CD4-positive, alpha-beta T cell (primary cell): ENCODE data around the gene ADGRG1. TPM values are rescaled to one million over a fixed set of nuclear protein-coding genes. Genes with fewer than 3 reads are reported as not detected.

ENCODE experiments used
- ATAC-seq: fragments of 200-7000 bp; cut with Tn5 transposase; one replicate; pipeline ENCODE4 v1.10.0; 2022; ENCODE audit warnings: mild to moderate bottlenecking; ENCODE audit not compliant: poor library complexity
- CTCF ChIA-PET: fragments of 350-600 bp; sonication (Branson Sonifier 250); formaldehyde crosslinking; loops from one replicate; lab custom pipeline; 2021; ENCODE audit warnings: antibody characterized with exemption, inconsistent platforms; lab: Charles Lee
- POLR2A ChIA-PET: fragments of 350-600 bp; sonication (Branson Sonifier 250); formaldehyde crosslinking; loops from one replicate; lab custom pipeline; 2021; ENCODE audit warnings: antibody characterized with exemption, inconsistent platforms; lab: Charles Lee
- DNase-seq, 14 experiments: peaks; one replicate each; pipeline ENCODE4 v3.0.0-alpha.2; 2013 to 2020; ENCODE audit warnings: mixed read lengths in 2 of 14
- H3K27ac ChIP-seq, 2 donors: one replicate each; pipeline versions ENCODE4 v1.5.1 to v1.7.0; 2013; ENCODE audit warnings: low read length in 2 of 2, low read depth in 1 of 2, mild to moderate bottlenecking in 1 of 2
- H3K27me3 ChIP-seq, 2 experiments: 1 replicate in 1 of 2; 2 replicates in 1 of 2; pipeline versions ENCODE4 v1.6.1 to v1.7.0; 2013; ENCODE audit warnings: low read length in 2 of 2, control low read depth in 1 of 2, mild to moderate bottlenecking in 1 of 2, moderate library complexity in 1 of 2; ENCODE audit not compliant: insufficient read depth in 2 of 2, control insufficient read depth in 1 of 2
- H3K36me3 ChIP-seq: one replicate; pipeline ENCODE4 v1.6.1; 2013; ENCODE audit warnings: low read length, control low read depth; ENCODE audit not compliant: insufficient read depth
- H3K4me1 ChIP-seq: one replicate; pipeline ENCODE4 v1.6.1; 2013; ENCODE audit warnings: low read length, control low read depth; ENCODE audit not compliant: insufficient read depth
- H3K4me3 ChIP-seq: one replicate; pipeline ENCODE4 v1.5.1; 2013; ENCODE audit warnings: mild to moderate bottlenecking, low read length, moderate library complexity
- H3K9me3 ChIP-seq, 2 experiments: 1 replicate in 1 of 2; 2 replicates in 1 of 2; pipeline versions ENCODE4 v1.6.1 to v1.7.0; 2013; ENCODE audit warnings: low read length in 2 of 2, mild to moderate bottlenecking in 2 of 2, control low read depth in 1 of 2, moderate library complexity in 1 of 2; ENCODE audit not compliant: control insufficient read depth in 1 of 2, insufficient read depth in 1 of 2
- H3K27ac Mint-ChIP-seq: one replicate; pipeline ENCODE4 v1.8.0; 2020; ENCODE audit warnings: mixed read lengths
- H3K27me3 Mint-ChIP-seq: one replicate; pipeline ENCODE4 v1.8.0; 2021; ENCODE audit warnings: mixed read lengths
- H3K36me3 Mint-ChIP-seq: one replicate; pipeline ENCODE4 v1.8.0; 2021; ENCODE audit warnings: low read depth, mixed read lengths
- H3K4me1 Mint-ChIP-seq: one replicate; pipeline ENCODE4 v1.8.0; 2021; ENCODE audit warnings: low read depth, mixed read lengths
- H3K4me3 Mint-ChIP-seq: one replicate; pipeline ENCODE4 v1.8.0; 2020; ENCODE audit warnings: mild to moderate bottlenecking, mixed read lengths
- H3K9me3 Mint-ChIP-seq: one replicate; pipeline ENCODE4 v1.8.0; 2020; ENCODE audit warnings: mixed read lengths
- CTCF ChIP-seq: fragments of 200-600 bp; IDR thresholded peaks from one replicate; pipeline ENCODE4 v1.8.0; 2022; ENCODE audit warnings: antibody characterized with exemption, mild to moderate bottlenecking
- intact Hi-C, 2 experiments: fragments of 100-400 bp; cut with DNase I in 1 of 2; cut with micrococcal nuclease in 1 of 2; formaldehyde crosslinking; loops; one replicate each; pipeline versions ENCODE4 v1.15.1 to v1.9.0; 2023 to 2025; cut with DNase I, micrococcal nuclease
- total RNA-seq, 174 experiments: library from RNA in 2 of 174; stranded (reverse) in 2 of 174; gene quantifications; one replicate each; pipeline ENCODE4 v1.2.3 and lab custom pipeline; 2021 to 2026

ADGRG1 gene
- total RNA-seq, 2 experiments from 2014 or later = 1.8 to 2.3 TPM

DNA sequence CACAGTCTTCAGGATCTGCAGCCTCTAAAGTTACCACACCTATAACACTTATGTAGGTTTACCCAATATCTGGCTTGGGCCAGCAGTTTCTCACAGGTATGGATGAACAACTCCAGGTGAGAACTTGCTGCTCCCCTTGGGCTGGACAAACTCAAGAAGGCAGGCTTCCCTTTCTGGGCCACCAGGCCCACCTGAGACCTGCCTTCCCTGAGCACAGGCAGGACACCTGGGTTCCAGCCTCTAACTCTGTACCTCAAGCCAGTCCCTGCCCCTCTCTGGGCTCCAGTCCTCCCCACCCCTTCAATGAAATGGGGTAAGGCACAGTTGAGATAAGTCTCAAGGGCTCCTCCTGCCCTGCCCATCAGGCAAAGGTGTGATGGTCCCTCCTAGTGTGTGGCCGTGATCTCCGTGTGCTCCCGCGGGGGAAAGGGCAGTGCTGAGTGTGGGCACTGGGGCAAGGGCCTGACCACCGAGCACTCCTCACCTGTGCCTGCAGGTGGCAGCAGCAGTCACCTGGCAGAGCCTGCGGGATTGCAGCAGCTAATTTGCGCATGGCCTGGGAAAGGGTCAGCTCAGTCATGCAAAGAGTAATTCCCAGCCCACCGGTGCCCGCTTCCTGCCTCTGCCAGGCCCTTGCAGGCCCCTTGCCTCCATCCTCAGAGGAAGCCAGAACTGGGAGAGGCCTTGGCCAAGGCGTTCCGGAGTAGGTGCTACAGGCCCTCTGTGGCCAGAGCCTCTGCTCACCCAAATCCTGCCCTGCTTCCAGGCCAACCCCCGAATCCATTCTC is 28.2 kb upstream of the ADGRG1 start:
- Histone ChIP-seq H3K4me3 (no peak overlapping the region), H3K36me3 (no peaks in the 10 kb centered on the region), H3K9me3 (peaks cover 4 to 7% of the 10 kb centered on the region in 2 experiments), H3K27me3 (no peaks in the 10 kb centered on the region), H3K27ac (no peak overlapping the region), H3K4me1 (peaks cover 41% of the 10 kb centered on the region)
- no peak for ATAC-seq
- no peak overlapping the region for H3K4me3 Mint-ChIP-seq
- ChIA-PET CTCF (interaction anchor here (0.7 to 1.4 kb wide), 3 partner anchors 10 to 24 kb away, joined by 3 to 5 read pairs (median 3); no protein-coding TSS in a partner anchor), POLR2A (no interaction called here)
- intact Hi-C loops = no loop called here
- peak; percentile 55 for TF ChIP-seq CTCF
- peaks cover 26% of the 10 kb centered on the region for H3K4me1 Mint-ChIP-seq
- peak in 6 of 14 experiments; percentile 24 to 61 (median 50) for DNase-seq
- peaks cover 5% of the 10 kb centered on the region for H3K9me3 Mint-ChIP-seq
- H3K36me3 Mint-ChIP-seq = peaks cover 8% of the 10 kb centered on the region
- H3K27me3 Mint-ChIP-seq = no peaks in the 10 kb centered on the region
- peak overlapping the region; percentile 8 for H3K27ac Mint-ChIP-seq

GRCh38 chr16:57600952-57601580 is 27.4 kb upstream of the ADGRG1 start:
- intact Hi-C loops = loop anchor here in 1 of 2 experiments (1.0 kb wide), 1 partner anchor 9 kb away; no protein-coding TSS in a partner anchor
- H3K4me3 ChIP-seq = no peak overlapping the region
- DNase-seq = no peak
- no peaks in the 10 kb centered on the region for H3K27me3 Mint-ChIP-seq
- peak overlapping the region; percentile 88 for H3K27ac Mint-ChIP-seq
- ChIA-PET POLR2A (interaction anchor here (0.6 to 2.6 kb wide), 6 partner anchors 8 to 135 kb away, joined by 3 to 15 read pairs (median 6); partner anchors contain the start of gene KATNB1), CTCF (interaction anchor here (0.7 to 1.9 kb wide), 4 partner anchors 9 to 25 kb away, joined by 3 to 6 read pairs (median 5); no protein-coding TSS in a partner anchor)
- ATAC-seq = no peak
- peaks cover 0 to 7% of the 10 kb centered on the region in 2 experiments for H3K9me3 ChIP-seq
- peak overlapping the region in 1 of 2 donors; percentile 59 for H3K27ac ChIP-seq
- H3K9me3 Mint-ChIP-seq = peaks cover 2% of the 10 kb centered on the region
- H3K4me3 Mint-ChIP-seq = peak overlapping the region; percentile 52
- no peak for TF ChIP-seq CTCF
- H3K4me1 Mint-ChIP-seq = peaks cover 26% of the 10 kb centered on the region
- no peaks in the 10 kb centered on the region for H3K27me3 ChIP-seq
- H3K36me3 Mint-ChIP-seq = peaks cover 4% of the 10 kb centered on the region
- peaks cover 41% of the 10 kb centered on the region for H3K4me1 ChIP-seq
- no peaks in the 10 kb centered on the region for H3K36me3 ChIP-seq

DNA sequence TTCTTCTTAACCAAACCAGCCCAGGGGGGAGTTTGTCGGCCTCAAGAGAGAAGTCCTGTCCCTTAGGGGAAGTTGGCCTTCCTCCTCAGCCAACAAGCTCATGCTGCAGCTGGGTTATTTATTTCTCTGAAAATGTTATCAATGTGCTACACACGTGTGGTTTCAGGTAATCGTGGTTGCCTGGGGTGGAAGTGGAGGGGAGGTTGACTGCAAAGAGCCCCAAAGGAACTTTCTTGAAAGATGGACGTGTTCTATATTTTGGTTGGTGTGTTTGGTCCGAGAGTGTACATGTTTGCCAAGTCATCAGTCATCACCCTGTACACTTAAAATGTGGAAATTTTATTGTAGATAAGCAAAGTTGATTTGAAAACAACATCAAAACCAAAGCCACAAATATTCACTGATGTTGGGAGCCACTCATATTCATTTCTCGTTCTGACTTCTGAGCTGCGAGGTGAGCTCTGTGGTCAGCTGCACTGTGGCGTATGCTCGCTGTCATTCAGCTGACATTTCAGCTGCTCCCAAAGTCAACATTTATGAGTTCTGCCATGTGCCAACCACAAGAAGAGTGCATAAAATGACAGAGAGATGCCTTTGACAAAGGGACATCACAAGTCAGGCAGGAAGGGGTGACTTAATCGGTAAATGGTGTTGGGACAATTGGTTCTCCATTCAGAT is 26.5 kb upstream of the ADGRG1 start:
- ChIA-PET POLR2A (interaction anchor here (1.0 to 2.6 kb wide), 6 partner anchors 9 to 134 kb away, joined by 3 to 15 read pairs (median 6); partner anchors contain the start of gene KATNB1), CTCF (interaction anchor here (0.6 to 1.9 kb wide), 4 partner anchors 11 to 50 kb away, joined by 3 to 6 read pairs (median 4); no protein-coding TSS in a partner anchor)
- intact Hi-C loops = loop anchor here in 1 of 2 experiments (1.0 to 2.0 kb wide), 2 partner anchors 10 to 47 kb away; no protein-coding TSS in a partner anchor
- Mint-ChIP-seq H3K9me3 (peaks cover 2% of the 10 kb centered on the region), H3K4me3 (peak overlapping the region; percentile 36), H3K27me3 (no peaks in the 10 kb centered on the region), H3K27ac (peak overlapping the region; percentile 88), H3K4me1 (peaks cover 26% of the 10 kb centered on the region), H3K36me3 (peaks cover 4% of the 10 kb centered on the region)
- Histone ChIP-seq H3K4me3 (no peak overlapping the region), H3K27me3 (no peaks in the 10 kb centered on the region), H3K27ac (peak overlapping the region; percentile 25 to 59), H3K4me1 (peaks cover 41% of the 10 kb centered on the region), H3K9me3 (peaks cover 0 to 2% of the 10 kb centered on the region in 2 experiments), H3K36me3 (no peaks in the 10 kb centered on the region)
- no peak for TF ChIP-seq CTCF
- ATAC-seq (peak; percentile 92), DNase-seq (peak in 6 of 14 experiments; percentile 25 to 88 (median 68))
